ENCODE results near the gene CCDC127.
"Not testable (repeated sequence)": the region's sequence is repeated elsewhere in the genome, so short reads cannot be mapped to it uniquely, and the experiment has no call there.

CCDC127 gene

DNA sequence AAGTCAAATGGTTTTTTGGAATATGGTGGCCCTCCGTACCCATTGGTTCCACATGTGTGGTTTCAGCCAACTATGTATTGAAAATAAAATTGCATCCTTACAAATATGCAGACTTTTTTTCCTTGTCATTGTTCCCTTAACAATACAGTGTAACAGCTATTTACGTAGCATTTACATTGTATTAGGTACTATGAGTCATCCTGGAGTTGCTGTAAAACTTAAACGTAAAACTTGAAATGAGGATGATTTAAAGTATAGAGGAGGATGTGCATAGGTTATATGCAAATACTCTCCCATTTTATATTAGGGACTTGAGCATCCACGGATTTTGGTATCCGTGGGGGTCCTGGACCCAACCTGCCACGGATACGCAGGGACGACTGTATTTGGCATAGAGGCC is 16.5 kb upstream of the CCDC127 start:
- no peak for DNase-seq (ENCODE audit: low spot score)

DNA sequence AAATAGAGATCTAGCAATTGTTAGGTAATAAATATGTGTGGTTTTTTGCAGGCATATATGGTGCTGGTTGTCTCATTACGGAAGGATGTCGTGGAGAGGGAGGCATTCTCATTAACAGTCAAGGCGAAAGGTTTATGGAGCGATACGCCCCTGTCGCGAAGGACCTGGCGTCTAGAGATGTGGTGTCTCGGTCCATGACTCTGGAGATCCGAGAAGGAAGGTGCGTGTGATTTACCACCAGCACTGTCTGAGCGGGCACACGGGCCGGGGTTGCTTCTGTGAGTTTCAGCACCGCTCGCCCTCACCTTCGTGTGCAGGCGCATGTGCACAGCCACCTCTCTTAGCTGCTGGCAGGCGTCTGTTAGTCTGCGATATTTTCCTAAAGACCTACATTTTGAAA is 15.5 kb upstream of the CCDC127 start:
- DNase-seq (ENCODE audit: low spot score), result not testable (repeated sequence)

DNA sequence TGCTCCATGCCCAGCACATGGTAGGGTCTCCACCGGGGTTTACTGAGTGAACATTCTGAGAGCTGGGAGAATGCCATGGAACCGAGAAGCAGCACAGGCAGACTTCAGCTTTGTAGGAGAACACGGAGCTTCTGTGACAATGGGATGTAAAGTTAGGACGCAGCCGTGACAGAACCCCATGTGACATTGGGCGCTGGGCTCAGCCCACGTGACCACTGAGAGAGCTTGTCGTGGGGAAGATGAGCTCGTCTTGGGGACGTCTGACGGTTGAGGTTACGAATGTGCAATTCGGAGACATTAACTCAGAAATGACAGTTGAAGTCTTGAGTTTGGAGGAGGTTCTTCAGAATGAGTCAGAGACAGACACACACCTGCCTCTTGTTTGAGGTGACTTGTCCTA is 13.7 kb upstream of the CCDC127 start:
- no peak for DNase-seq (ENCODE audit: low spot score)

DNA sequence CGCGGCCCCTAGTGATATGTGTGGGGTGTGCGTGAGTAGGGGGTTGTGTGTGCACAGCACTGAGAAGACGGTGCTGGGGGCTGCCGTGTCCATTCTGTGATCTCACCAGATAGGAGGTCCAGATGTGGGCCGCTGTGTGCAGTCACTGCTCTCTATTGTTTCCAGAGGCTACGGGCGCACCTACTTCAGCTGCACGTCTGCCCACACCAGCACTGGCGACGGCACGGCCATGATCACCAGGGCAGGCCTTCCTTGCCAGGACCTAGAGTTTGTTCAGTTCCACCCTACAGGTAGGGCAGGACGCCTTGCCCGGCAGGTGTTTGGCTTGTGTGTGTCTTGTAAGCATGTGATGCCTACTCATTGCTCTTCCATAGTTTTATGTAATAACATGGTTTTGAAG is 12.8 kb upstream of the CCDC127 start:
- DNase-seq (ENCODE audit: low spot score), result no peak

DNA sequence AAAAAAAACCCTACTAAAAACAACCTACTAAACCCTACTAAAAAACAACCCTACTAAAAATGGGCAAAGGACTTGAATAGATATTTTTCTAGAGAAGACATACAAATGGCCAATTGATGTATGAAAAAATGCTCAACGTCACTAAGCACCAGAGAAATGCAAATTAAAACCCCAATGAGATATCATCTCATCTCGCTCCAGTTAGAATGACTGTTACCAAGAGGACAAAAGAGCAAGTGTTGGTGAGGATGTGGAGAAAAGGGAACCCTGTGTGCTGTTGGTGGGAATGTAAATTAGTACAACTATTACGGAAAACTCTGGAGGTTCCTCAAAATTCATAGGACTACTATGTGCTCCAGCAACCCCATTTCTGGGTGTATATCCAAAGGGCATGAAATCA is 10.9 kb upstream of the CCDC127 start:
- no peak for DNase-seq (ENCODE audit: low spot score)

DNA sequence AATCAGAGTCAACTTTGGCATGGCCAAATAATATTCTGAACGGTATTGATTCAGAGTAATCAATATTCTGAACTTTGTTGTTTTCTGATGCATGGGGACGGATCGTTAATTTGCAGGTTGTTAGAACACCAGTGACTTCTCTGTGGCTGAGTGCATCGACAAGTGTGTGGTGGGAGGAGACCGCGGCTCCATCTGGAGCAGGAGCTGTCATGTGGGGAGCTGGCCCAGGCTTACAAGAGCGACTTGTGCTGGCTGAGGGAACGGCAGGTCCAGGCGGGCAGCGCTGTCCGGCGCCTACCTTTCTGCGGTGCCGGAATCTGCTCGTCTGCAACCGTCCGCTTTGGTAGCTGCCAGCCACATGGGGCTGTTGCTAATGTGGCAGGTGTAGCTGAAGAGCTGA is 9.4 kb upstream of the CCDC127 start:
- DNase-seq (ENCODE audit: low spot score), result not testable (repeated sequence)

DNA sequence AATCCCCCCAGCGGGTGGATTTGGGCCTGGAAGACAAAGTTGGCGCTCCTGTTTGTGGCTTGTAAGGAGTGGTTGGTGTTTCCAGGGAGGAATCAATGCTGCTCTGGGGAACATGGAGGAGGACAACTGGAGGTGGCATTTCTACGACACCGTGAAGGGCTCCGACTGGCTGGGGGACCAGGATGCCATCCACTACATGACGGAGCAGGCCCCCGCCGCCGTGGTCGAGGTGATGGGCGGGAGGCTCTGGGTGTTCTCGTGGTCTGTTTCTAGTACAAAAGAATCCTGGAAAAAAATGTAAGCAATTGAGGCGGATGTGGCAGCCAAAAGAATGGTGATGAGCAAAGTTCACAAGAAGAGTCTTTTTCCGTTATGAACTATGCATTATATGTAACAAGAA is 7.4 kb upstream of the CCDC127 start:
- no peak for DNase-seq (ENCODE audit: low spot score)

DNA sequence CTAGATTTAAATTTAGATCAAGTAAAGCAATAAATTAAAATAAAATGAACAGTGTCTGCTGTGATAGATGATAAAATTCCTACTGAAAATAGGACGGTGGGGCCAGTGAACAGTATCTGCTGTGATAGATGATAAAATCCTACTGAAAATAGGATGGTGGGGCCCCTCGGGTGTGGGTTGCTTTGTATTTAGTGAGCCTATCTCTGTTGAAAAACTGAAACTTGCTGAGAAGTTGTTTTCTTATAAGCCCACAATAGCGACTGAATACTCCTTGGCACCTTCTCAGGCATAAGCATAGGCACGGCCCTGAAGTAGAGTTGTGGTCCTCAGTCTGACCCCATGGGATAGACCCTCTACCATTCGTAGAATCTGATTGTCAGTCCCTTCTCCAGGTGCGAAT is 5.8 kb upstream of the CCDC127 start:
- DNase-seq (ENCODE audit: low spot score), result no peak

DNA sequence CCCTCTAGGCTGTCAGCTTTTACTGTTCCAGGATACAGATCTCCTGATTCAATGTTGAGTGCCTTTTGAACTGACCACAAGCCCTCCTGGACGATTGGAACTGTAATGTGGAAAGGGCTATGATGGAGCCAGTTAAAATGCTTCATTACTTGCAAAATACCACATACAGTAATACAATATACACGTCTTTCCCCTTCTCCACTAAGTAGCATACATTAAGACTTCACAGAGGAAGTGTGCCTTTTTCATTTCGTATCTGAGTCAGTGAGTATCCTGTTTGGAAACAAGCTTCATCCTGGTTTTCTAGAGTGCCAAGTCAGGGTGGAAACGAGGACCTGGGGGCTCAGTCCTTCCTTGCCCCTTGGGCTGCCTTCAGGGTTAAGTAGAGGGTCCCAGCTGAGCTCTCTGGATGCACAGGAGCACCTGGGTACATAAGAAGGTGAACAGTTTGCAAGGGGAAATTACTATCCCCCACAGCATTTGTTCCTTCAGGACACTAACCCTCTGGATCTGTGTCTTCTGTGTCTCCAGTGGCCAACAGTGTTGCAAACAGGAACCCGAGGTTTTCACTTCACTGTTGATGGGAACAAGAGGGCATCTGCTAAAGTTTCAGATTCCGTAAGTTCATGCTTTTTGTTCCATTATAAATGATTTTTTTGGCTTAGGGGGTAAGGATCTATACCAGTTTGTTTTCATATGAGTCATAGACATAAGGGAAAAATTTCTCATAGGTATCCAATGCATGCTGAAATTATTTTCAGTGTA is 5.2 kb upstream of the CCDC127 start:
- not testable (repeated sequence) for DNase-seq (ENCODE audit: low spot score)

DNA sequence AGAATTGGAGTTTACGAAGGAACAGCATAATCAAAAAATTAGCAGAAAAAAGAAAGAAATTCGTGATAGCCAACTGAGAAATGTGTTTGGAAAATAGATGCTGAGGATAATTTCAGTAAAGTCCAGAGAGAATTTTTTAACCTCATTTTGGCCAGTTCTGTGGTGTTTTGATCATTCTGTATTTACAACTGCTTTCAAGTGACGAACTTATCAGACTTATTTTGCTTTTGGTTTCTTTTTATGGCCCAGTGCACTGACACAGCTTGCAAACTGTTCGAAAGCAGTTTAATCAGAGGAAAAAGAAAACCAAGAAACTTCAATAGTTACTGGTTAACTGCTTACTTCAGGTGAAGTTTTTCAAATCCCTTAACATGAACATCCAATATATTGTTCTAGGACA is 2.0 kb upstream of the CCDC127 start:
- DNase-seq (ENCODE audit: low spot score), result no peak

DNA sequence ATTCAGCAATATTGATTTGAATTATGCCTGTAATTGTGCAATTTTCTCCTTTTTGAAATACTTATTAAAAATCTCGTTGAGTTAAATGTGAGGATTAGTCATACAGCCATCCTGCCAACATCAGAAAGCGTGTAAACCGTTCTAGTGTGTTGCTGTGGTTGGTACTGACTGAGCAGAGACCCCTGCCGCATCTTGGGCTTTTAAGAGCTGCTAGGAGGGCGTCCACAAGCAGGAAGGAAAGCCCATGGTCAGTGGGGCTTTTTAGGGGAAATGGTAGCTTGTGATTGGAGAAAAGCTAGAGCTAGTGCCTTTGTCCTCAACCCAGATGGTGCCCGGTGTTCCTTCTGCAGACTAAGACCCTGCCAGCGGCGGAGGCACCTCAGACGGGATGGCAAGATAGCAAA is 1.5 kb upstream of the CCDC127 start:
- DNase-seq (ENCODE audit: low spot score), result no peak

DNA sequence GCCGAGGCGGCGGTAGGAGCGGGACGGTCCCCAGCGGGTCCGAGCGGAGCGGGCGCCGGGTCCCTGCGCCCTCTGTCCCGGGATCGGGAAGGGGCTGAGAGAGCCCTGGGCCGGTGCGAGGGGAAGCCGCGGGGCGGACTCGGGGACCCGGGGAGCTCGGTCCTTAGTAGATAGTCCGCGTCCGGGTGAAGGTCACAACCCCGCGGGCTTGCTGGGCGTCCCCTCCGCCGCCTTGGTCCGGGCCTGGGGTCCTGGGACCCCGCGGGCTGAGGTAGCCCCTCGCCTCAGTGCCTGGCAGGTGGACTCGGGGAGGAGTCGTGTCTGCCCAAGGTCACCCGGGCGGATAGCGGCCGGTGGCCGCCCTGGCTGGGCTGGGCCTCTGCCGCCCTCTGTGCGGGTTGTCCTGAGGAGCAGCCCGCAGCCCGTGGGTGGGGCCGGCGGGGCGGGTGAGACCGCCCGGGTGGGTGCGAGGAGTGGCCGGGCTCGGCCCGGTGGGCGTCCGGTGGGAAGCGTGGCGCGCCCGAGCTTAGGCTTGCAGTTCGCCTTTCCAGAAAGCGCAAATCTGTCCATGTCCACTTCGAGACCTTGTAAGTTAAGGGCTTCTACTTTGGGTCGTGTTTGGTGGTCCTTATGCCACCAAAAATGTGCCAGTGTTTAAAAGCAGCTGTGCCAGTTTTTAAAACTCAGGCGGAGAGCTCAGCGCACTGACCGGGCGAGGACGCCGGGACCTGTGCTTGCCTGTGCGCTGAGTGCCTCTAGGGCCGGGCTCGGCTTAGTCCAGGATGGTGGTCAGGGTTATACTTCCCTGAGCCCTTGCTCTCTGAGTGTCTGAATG is 721 bp upstream of the CCDC127 start:
- DNase-seq (ENCODE audit: low spot score), result peak; percentile 32

DNA sequence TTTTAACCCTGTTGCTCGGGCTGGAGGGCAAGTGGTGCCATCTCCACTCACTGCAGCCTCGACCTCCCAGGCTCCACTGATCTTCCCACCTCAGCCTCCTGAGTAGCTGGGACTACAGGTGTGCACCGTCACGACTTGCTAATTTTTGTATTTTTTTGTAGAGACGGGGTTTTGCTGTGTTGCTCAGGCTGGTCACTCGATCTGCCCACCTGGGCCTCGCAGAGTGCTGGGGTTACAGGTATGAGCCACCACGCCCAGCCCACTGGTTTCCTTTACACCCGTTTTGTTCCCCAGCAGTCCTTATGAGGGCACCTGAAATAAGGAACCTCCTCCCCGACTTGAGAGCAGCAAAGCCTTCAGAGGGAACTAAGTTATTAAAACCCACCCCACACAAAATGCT is 1.9 kb downstream of the CCDC127 start:
- DNase-seq (ENCODE audit: low spot score), result not testable (repeated sequence)

DNA sequence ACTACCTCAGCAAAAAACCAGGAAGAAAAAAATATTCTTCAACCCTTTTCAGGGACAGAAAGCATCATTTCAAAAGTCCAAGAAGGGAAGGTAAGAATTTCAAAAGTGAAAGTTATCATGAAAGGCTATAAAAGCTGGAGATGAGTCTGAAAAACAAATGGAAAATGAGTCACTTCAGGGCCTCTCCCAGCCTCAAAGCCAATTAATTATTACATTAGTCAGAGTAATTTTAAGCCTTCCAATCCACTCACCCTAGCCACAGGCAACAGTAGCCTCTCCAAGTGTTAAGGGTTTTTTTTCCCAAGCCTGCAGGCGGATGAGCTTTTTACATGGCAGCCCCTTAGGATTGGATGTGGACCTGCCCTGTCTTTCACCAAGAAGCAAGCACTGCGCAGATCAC is 2.7 kb downstream of the CCDC127 start:
- not testable (repeated sequence) for DNase-seq (ENCODE audit: low spot score)

DNA sequence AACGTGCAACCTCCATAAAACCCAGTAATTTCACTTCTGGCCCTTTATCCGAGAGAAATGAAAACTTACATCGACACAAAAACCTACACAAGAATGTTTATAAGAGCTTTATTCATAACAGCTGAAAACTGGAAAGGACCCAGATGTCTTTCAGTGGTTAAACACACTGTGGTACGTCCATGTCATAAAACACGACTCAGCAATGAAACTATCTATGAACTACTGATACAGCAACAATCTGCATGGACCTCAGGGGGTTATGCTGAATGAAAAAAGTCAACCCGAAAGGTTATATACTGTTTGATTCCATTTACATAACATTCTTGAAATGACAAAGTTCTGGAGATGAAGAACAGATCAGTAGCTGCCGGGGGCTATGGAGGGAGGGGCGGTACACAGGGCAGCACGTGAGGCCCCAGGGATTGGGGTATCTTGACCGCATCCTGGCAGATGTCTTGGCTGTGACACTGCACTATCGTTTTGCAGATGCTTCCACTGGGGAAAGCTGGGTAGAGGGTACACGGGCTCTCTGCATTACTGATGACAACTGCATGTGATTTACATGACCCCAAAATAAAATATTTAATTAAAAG is 4.1 kb downstream of the CCDC127 start:
- DNase-seq (ENCODE audit: low spot score), result no peak

DNA sequence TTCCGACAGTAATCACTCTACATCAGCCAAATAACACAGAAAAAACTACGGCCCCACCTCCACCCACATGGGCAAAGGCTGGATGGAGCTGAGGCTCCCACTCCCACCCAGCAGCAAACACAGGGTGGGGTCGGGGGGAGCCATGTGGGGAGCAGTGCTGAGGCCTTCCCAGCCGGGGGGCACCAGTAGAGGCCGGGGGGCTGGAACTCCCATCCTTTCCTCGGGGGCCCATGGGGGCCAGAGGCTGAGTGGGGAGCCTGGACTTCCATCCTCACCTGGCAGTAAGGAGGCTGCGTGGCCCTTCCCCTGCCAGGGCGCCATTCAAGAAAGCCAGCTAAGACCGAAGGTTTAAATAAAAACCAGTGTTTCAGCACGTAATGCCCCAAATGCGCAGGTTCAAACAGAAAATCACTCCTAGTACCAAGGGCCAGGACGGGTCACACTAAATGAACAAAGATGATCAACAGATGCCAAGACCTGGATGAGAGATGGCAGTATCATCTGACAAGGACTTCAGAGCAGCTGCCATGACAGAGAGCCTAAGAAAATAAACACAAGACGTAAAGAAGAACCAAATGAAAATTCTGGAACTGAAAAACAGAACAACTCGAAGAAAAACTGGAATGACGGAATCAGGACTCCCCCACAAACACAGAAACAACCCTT is 9.4 kb downstream of the CCDC127 start:
- DNase-seq (ENCODE audit: low spot score), result no peak

DNA sequence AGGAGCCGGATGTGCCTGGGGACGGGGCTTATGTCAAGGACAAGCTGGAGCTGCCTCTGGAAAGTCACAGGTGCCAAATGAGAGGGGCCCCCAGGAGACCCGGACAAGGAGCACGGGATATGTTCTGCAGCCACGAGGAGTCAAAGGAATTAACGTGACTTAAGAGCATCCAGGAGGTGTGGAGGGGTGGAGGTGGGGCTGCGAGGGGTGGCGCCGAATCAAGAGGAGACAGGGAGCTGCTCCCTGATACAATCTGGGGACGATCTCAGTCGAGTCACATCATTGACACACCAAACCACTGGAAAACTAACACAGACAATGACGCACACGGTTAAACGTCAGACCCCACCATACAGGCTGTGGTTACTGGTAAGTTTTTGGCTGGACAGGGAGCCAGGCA is 10.4 kb downstream of the CCDC127 start:
- no peak for DNase-seq (ENCODE audit: low spot score)

DNA sequence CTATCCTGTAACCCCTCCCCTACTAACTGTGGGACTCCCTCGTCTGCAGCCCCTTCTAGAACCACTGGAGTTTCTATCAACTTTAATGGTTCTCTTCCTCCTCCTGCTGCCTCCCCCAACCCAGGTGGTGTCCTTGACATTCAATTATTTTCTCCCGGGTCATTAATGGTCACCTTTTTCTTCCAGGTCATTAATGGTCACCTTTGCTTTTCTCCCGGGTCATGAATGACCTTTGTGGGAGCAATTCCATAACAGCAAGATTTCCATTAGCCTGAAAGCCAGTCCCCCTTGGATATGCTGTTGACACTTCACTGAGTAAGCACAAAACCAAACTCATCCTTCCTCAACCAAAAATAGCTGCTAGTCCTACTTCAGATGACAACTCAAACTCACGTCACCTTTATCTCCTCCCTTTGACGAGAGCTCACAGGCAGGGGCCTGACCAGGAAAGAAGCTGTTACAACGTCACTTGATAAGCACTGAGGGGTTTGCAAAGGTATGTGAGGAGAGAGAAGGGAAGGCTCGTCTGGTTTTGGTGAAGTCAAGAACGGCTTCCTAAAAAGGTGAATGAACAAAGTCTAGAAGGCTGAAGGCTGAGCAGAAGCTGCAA is 10.9 kb downstream of the CCDC127 start:
- no peak for DNase-seq (ENCODE audit: low spot score)

DNA sequence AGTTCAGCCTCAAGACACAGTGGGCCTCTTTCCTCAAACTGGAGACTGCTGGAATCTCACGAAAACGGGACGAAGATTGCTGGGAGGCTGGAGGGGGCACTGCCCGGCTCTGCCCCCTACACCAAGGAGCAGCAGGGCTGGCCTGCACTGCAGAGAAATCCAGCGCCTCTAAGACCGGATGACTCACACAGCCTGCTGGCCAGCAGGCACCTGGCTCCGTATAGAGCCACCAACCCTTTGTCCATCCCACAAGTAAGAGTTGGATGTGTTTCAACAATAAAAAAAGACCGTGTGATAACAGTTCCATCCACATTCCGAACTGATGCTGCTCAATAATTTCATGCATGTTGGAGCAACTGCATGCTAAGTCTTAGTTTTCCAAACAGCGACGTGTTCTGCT is 11.5 kb downstream of the CCDC127 start:
- no peak for DNase-seq (ENCODE audit: low spot score)

DNA sequence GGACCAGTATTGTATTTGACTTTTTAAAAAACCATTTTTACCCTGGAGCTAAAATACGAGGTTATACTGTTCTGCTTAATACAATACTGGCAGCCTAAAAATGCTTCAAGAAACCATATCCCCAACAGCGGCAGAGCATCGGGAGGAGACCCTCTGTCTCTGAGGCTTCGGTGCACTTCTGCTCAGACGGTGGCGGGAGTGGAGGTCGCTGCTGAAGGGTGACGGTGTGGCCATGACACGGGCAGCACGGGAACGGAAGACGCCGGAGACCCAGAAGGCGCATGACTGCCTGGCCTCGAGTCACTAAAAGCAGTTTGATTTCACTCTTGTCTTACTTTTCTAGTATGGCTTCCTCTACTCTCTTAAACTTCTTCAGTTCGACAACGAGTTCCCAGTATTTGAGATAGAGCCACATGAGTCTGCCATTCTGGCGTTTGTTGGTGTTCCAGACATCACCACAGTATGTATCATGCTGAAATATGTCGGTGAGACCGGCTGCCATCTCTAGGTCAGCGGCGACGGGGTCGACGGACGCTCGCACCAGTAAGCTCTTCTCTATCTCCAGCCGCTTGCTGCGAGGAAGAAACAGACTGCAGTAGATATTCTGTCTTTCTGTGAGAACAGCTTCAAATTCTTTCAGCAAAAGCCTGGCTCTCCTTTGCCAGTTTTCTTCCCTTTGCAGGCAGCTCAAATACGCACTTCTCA is 12.8 kb downstream of the CCDC127 start:
- no peak for DNase-seq (ENCODE audit: low spot score)

DNA sequence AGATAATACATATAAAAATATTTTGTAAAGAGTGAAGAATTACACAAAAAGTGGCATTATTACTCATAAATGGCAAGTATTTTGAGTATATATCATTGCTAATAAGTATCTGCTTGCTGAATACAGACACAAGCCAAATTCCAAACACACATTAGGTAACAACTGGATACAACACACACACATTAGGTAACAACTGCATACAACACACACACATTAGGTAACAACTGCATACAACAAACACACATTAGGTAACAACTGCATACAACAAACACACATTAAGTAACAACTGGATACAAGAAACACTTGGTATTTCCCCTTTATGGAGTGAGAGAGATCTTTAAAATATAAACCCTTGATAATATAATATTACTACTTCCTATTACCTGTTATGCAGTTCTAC is 13.5 kb downstream of the CCDC127 start:
- DNase-seq (ENCODE audit: low spot score), result no peak

Measured in SK-N-DZ (cell line).